Myocyte (in vitro differentiated cells): ENCODE data around the gene NKX2-3. TPM values are rescaled to one million over a fixed set of nuclear protein-coding genes. Genes with fewer than 3 reads are reported as not detected.

Experiments
- DNase-seq: peaks from one replicate; pipeline ENCODE4 v3.0.0-alpha.2; 2012; ENCODE audit warnings: low read depth
- total RNA-seq: library from RNA; depleted of rRNA; stranded (reverse); fragments of >200 nt; gene quantifications from 2 replicates; pipeline ENCODE4 v1.2.3, GENCODE V29; 2014

Gene NKX2-3
- total RNA-seq, 1 donor from 2014 or later = not detected

DNA sequence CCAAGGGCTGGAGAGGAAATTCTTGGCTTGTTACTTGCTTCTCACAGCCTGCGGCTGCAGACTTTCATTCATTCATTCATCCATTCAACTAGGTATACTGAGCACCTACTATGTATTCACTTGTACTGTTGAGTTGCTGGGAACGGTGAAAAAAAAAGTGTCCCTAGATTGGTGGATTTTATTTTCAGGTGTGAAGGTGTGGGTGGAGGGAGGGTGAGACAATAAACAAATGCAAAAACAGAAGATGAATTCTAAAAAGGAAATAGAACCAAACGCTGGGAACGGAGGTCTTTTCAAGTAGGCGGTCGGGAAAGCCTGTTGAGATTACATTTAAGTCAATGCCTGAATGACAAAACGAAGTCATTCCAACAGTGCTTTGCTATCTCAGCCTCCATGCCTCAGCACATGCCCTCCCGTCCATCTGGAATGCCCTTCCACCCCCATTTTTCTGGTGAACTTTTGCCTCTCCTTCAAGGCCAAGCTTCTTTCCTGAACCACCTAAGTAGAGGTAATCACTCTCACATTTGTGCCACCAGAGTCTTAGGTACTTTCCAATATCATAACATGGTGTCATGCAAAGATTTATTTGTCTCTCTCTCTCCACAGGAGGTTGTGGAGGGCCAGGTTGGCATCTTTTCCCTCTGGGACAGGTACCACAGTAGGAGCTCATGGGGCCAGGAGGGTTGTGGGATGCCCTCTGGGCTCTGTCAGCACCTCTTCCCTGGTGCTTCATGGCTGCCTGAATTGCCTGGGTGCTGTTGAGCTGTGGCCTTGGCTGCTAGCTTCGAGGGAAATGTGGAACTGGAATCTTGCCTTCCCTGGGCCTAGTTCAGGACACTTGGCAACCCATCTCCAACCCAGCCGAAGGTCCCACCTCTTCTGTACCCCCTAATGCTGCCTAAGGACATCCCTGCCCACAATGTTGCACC is 5.5 kb downstream of the NKX2-3 start:
- no peak for DNase-seq

DNA sequence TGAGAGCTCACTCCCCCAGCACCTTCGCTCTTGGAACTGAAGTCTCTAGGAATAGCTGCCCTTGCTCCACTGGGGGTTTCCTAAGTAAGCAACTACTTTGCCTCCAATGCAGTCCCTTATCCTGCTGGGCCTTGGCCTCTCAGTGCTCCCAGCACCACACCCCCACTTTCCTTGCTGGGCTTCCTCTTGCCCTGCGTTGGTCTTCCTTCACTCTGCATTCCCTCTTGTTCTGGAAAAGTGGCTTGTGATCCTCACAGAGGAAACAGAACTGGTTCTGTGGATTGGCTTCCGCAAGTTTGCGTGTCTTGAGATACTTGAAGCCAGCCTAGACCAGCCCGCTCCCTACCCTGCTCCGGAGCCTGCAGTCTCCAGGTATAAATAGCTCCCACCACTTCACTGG is 6.4 kb downstream of the NKX2-3 start:
- DNase-seq = no peak

DNA sequence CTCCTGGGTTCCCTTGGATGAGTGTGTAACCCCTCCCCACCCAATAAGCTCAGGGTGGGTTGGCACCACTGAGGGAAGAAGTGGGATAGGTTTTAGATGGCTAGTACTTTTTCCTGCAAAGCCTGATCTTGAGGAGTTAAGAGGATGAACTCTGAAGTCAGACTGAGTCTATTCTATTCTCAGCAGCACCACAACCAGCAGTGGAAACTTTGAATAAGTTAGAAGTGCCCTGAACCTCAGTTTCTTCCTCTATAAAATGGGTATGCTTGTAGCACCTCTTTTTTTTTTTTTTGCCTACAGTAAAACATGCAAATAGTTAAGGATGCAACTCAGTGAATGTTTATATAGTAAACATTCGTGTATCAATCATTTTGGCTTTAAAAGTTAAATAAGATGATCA is 7.1 kb downstream of the NKX2-3 start:
- no peak for DNase-seq

DNA sequence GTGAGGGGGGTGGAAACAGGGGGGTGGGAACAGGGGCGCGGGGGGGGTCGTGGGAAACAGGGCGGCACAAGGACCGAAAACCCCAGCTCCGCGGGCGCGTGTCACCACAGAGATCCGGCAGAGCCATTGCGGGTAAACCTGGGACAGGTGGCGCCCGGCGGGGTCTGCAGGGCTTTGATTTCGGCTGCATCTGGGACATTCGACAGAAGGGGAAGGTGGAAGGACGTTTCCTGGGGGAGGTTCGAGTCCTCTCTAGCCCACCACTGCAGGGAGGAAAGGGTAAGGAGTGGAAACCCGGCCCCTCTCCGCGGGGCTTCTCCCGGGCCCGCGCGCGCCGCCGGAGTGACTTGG is 7.5 kb downstream of the NKX2-3 start:
- DNase-seq = no peak

DNA sequence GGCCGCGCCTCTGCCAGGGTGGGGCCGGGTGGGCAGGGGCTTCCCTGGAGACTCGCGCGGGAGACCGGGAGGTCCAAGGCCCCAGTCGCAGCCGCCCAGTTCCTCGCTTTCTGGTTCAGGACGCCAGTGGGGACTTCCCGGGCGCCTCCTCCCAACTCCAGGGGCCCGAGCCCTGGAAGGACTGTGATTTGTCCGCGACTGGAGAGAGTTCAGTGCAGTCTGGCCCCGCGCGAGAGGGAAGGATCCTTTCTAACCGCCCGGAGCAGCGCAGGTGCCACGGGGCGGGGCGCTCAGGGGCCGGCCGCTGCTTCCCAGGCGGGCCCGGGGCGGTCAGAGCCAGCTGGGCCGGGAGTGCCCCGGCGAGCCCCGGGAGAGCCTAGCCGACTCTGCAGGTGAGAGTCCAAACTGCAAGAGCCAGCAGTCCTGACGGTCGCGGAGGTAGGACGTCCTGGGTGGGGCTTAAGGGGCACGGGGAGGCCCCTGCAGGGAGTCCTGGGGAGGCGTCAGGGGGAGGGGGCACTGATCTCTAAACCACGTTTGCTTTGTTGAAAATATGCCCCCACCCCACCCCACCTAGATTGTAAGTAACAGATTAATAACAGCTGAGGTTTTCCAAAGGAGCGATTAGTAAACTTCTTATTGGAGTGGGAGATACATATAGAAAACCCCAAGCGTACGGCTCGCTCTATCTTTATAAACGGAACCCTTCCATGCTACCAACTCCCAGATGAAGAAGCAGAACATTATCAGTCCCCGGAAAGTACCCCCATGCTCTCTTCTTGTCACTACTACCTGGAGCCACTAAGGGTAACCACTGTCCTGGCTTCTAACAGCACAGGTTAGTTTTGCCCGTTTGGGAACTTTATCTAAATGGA is 8.2 kb downstream of the NKX2-3 start:
- no peak for DNase-seq

DNA sequence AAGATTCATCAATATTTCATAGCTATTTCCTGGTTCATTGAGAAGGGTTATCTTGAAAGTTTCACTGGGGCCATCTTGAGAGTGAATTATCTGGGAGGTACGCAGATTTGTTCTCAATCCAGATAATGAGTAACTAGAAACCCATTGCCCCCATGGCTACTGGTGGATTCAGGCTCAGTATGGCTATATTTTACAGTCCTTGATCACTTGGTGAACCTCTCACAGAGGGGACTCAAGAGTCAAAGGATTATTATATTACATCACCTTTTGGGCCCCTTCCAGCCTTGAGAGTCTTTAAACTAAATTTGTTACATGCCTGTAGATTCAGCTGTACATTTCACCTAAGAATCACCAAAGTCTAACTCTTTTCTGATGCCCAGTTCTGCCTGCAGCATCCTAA is 11.6 kb downstream of the NKX2-3 start:
- DNase-seq = no peak

DNA sequence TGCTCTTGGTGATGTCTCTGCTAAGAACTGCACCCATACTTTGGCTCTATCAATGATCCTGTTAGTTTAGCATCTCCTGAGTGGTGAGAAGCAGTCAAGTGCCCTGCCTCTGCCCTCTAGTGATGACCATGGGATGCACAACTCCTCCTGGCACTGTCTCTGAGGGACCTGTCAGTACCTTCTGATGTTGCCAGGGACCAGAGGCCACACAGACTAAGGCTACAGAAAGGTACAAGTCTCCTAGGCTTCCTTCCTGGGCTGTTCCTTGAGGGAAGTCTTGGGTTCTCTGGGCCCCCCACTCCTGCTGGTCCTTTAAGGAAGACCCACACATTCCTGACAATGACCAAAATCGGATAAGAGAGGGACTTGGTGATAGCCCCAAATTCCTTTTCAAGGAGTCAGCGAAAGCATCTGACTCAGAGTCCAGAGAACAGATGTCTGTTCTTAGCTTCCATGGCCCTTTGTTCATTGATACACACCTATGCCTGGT is 15.3 kb downstream of the NKX2-3 start:
- DNase-seq = peak; percentile 56

DNA sequence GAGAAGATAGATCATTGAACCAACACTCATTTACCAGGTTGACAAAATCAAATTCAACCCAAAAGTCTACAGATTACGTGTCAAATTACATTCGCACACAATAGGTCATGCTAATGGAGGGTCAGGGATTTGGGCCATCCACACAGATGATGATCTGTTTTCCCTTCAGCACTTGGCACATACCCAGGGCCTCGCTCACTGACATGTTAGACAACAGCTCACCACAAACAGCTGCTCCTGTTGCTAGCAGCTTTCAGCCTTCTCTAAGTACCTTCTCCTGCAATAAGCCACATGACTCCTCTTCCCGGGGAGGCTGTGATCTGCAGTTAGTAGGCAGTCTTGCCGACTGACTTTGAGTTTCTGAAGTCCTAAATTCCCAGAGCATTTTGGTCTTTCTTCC is 18.4 kb downstream of the NKX2-3 start:
- peak; percentile 98 for DNase-seq

DNA sequence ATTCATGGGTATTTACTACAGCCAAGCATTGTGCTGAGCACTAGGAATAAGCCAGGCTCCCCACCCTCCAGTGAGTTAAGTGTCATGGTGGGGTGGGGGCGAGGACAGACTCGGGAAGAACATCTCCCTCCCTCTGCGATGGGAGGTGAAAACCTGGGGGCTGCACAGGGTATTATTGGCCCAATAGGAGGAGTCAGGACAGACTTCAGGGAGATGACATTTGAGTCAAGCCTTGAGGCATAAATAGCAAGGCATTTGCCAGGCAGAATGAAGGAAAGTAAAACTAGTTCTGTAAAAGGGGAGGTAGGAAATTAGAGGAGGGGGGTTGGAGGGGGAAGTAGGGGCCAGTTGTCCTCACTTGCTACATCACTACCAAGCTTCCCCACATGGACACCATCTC is 18.9 kb downstream of the NKX2-3 start:
- peak; percentile 74 for DNase-seq

DNA sequence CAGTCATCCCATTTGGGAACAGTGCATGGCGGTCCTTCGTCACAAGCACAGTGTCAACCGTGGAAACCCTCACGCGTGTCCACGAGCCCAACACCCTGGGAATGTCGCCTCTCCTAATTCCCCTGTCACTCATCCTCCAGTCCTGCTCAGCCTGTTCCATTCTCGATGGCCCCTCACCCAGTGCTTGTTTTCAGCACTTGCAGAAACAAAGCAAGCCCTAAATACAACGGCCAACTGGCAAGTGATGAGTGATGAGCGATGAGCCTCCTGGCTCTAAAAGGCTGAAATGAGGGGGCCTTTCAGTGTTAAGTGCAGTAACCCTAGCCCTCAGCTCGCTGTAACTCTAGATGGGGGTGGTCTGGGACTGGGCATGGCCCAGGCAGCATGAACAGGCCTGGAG is 22.6 kb downstream of the NKX2-3 start:
- DNase-seq = peak; percentile 79

DNA sequence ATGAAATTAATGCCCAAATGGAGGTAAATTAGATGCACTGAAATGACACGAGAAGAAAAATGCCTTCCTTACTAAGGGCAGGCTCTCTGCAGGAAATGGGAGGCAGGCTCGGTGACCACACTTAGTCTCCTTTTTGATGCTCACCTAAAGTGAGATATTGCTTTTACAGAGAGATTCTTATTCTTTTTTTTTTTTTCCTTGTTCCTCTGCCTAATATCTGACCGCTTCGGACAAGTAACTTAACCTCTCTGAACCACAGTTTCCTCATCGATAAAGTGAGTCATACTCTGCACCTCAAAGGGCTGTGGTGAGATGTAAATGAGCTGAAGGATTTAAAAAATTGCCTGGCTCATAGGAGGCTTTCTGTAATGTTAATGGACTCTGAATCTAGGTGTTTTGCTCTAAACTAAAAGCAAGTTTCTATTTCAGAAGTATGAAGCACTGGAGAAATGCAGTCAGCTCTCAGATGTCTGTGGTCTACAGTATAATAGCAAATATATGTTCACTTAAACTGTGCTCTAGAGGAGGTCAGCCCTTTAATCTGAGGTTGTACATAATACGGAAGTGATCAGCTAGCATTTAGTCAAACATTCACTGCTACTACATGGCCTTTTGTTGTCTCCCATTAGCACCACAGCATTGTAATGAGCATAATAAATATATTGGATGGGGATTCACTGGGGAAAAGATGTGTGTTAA is 23.2 kb downstream of the NKX2-3 start:
- no peak for DNase-seq

DNA sequence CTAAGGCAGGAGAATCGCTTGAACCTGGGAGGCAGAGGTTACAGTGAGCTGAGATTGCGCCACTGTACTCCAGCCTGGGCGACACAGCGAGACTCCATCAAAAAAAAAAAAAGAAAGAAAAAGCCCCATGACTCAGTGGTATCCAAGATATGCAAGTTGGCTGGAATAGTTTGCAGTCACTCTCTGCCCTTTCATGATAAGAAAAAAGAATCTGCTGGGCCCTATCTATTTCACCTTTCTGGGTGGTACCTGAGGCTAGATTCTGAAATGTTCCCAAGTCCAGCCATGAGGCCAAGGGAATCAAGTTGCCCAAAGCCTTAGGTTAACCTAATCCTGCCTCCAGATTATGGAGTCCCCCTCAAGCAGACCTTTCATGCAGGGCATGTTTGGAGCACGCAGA is 24.3 kb downstream of the NKX2-3 start:
- no peak for DNase-seq

DNA sequence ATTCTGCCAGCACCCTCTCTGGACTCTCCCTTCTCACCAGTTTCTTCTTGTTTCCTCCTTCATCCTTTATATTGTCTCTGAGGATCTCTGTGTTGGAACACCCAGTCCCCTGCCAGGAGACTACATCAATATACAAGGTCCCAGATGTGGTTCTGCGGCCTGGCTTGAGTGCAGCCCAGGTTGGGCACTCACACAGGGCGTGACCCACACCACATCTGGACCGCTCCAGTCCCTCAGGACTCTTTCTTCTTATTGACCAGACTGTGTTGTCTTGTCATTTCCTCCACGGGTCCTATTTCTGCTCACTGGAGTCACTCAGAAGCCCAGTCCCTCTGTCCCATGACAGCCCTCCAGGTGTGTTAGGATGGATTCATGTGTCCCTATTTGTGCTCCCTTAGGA is 26.0 kb downstream of the NKX2-3 start:
- no peak for DNase-seq

DNA sequence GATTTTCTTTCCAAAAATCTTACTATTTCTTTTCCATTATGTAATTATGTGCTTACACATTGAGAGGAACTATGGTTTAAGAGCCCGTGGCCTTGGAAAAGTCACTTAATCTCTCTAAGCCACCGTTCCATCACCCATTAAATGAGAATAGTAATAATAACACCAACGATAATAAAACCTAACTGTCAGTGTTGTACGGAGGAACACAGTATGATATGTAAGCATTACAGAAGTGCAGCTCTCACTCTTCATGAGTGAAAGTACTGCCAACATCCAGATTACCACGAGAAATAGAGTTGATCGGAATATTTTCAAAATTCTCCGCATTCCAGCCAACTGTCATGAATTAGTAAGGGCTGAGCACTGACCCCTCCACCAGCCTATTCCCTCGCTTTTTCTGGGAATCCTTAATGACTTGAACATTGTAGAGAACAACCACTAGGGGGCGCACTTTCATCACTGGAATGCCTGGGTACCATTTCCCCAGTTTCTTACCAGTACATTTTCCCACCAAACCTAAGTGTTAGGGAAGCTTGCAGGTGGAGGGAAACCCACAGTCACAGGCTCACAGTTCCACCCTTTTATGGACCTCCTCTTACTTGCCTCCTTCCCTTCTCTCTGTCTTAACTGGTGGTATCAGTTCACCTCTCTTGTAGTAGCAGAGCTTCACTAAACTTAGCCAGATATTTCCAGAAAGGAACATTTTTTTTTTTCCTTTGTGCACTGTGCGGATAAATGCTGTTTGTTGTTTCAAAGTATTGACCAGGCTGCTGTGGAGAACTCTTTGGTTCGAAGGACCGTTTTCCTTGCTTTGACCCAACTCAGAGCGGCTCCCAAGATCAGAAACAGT is 27.8 kb downstream of the NKX2-3 start:
- peak; percentile 71 for DNase-seq

DNA sequence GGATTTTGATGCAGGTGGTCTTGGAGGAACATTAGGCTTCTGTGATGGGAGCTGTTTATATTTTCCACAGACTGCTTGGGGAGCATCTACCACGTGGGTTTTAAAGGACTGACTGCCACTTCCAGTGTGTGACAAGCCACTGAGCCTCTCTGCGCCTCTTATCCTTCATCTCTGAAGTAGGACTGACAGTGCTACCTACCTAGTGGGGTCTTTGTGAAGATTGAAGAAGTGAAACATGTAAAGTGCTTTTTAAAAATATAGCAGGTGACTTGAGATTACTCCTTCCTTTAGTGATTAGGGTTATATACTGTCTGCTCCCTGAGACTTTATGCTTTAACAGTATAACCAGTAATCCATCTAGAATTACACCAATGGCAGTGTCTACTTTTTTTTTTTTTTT is 29.9 kb downstream of the NKX2-3 start:
- DNase-seq = no peak

DNA sequence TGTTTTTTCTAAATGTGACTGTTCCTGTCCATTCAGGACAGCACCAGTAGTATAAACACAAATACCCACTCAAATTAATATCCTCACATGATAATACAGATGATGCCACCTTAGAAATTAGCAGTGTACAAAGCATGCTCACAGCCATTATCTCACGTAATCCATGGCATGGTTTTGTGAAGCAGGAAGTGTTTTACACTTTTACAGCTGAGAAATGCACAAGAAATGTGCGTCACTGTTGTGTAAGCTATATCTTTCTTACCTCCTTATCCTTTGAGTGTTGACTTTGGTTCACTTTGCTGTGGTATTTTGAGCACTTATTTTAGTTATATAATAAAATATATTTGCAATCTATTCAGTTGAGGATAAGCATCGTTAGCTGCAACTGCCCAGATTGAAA is 31.6 kb downstream of the NKX2-3 start:
- DNase-seq = no peak

DNA sequence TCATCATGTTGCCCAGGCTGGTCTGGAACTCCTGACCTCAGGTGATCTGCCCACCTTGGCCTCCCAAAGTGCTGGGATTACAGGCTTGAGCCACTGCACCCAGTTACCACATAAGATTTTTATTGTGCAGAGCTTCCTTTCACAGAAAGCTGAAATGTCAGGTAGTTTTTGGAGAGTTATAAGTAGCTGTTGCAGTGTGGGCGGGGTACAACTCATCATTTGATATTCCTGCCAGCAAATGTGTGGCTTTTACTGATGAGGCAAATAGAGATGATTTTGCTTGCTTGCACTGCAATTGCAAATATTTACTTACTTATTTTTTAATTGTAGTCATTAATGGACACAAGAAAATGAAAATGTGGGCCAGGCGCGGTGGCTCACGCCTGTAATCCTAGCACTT is 32.4 kb downstream of the NKX2-3 start:
- DNase-seq = no peak

DNA sequence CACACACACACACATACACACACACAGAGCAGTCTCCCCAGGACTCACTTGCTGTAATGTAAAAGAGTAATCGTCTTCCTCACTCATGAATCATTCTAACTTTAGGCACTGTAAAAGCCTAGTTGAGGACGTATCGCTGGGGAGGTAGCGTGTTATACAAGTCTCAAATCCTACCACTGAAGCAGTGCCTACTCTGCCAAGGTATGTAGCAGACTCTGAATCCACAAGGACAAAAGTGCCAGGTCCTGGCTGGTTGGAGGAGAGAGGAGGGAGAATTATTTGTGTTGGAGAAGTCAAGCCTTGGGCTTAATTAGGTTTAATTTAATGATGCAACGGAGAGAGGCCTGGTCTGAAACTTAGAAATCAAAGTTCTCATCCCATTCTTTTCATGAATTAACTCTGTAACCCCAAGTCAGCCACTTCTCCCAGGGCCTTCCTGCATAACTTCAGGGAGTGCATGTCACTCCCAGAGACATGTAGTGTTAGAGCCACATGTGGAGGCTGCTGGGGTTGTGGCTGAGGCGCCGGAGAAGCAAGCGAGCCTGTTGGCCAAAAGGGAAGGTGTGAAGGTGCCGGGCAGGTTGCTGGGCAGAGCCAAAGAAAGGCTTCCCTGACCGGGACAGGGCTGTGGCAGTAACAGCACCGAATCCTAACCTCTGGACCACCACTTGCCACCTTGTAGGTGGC is 36.7 kb downstream of the NKX2-3 start:
- DNase-seq = no peak

DNA sequence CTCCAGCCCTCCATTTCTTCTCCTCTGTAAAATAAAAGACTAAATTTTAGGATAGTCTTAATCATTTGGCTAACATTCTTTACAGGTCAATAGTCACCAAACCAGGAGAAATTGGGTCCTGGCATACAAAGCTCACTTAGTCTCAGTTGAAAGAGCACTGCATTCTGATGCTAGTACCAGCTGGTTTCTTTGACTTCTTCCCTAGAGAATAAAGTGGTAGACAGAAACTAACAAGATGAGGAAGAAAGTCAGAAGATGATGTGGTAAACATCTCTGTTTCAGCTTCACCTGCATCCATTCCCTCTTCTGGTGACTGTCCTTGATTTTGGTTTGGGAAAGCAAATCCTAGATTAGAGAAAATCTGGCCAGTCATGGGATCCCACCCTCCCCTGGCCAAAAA is 37.2 kb downstream of the NKX2-3 start:
- DNase-seq = no peak

DNA sequence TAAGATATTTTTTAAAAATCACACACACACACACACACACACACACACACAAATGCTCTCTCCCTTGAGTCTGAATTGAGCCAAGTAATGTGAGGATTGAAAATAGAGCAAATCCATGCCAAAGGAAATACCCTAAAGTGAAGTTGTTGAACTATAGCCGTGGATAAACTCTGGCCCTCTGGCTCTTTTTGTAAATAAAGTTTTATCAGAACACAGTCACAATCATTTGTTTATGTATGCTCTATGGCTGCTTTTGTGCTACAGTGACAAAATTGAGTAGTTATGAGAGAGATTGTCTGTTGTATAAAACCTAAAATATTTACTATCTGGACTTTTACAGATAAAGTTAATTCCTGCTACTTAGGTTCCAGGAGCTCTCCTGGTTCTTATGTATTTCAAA is 39.1 kb downstream of the NKX2-3 start:
- no peak for DNase-seq
